AG04450 (cell line): ENCODE results near the gene OAT. TPM values are rescaled to one million over a fixed set of nuclear protein-coding genes. Genes with fewer than 3 reads are reported as not detected.
"Not testable (repeated sequence)": the region's sequence is repeated elsewhere in the genome, so short reads cannot be mapped to it uniquely, and the experiment has no call there.

ENCODE experiments used
- CTCF ChIA-PET: fragments of 300-600, 350-600 bp; formaldehyde crosslinking; extraction: SDS; loops from one replicate; lab custom pipeline; 2022; ENCODE audit warnings: antibody characterized with exemption, inconsistent platforms; lab: Charles Lee
- POLR2A ChIA-PET: fragments of 350-600 bp; formaldehyde crosslinking; extraction: SDS; loops from one replicate; lab custom pipeline; 2021; ENCODE audit warnings: antibody characterized with exemption, inconsistent platforms; lab: Yijun Ruan, JAX
- DNase-seq: peaks from one replicate; pipeline ENCODE4 v3.0.0-alpha.2; 2011; ENCODE audit warnings: low read depth, low spot score
- H3K27ac ChIP-seq: one replicate; pipeline ENCODE4 v1.5.1; 2012; ENCODE audit warnings: low read depth, low read length, control low read depth
- H3K27me3 ChIP-seq: one replicate; pipeline ENCODE4 v1.6.0; 2012; ENCODE audit warnings: low read length; ENCODE audit not compliant: control insufficient read depth, insufficient read depth
- H3K4me3 ChIP-seq: 2 replicates; pipeline ENCODE4 v1.5.1; 2011; ENCODE audit warnings: mild to moderate bottlenecking, low read depth, low read length, control low read depth
- H3K9me3 ChIP-seq: 2 replicates; pipeline ENCODE4 v1.5.1; 2012; ENCODE audit warnings: low read length; ENCODE audit not compliant: control insufficient read depth, insufficient read depth
- polyA plus RNA-seq: library from polyadenylated mRNA; depleted of rRNA; stranded (reverse); fragments of >200 nt; gene quantifications from 2 replicates; pipeline ENCODE4 v1.2.3, GENCODE V29; 2011
- TF ChIP-seq, protein P1 (sequence below): IDR thresholded peaks from 2 replicates; pipeline ENCODE4 v1.5.1; 2011; ENCODE audit warnings: low read depth, low read length, control low read depth, inconsistent platforms

Gene OAT
- polyA plus RNA-seq, 1 experiment, result 182 TPM

DNA sequence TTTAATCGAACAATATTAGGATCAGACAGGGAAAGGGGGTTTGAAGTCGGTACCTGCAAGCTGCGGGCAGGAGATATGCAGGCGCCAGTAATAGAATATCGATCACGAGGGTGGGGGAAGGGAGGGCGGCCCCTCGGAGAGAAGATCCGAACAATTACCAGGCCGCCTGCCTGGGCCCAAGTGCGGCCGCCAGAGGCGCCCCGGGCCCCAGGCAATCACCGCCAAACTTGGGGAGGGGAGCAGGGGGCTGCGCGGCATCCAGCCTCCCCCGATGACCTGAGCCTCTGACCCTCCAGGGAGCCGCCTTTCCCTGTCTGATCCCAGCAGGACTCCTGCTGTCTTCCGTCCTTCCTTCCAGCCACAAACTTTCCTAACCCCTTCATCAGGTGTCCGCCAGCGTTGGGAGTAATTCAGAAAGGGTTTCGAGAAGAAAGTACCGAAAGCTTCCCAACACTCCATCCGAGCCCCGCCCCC, 30.0 kb upstream of the OAT start:
- H3K4me3 ChIP-seq, result no peak overlapping the region
- no peak for DNase-seq
- no peak overlapping the region for H3K27ac ChIP-seq
- no peaks in the 10 kb centered on the region; the same call in 1 of the 2 replicates for H3K9me3 ChIP-seq
- ChIA-PET CTCF (no interaction called here), POLR2A (no interaction called here)
- H3K27me3 ChIP-seq, result peaks cover 87% of the 10 kb centered on the region
- TF ChIP-seq, protein P1, sequence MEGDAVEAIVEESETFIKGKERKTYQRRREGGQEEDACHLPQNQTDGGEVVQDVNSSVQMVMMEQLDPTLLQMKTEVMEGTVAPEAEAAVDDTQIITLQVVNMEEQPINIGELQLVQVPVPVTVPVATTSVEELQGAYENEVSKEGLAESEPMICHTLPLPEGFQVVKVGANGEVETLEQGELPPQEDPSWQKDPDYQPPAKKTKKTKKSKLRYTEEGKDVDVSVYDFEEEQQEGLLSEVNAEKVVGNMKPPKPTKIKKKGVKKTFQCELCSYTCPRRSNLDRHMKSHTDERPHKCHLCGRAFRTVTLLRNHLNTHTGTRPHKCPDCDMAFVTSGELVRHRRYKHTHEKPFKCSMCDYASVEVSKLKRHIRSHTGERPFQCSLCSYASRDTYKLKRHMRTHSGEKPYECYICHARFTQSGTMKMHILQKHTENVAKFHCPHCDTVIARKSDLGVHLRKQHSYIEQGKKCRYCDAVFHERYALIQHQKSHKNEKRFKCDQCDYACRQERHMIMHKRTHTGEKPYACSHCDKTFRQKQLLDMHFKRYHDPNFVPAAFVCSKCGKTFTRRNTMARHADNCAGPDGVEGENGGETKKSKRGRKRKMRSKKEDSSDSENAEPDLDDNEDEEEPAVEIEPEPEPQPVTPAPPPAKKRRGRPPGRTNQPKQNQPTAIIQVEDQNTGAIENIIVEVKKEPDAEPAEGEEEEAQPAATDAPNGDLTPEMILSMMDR, result no peak

DNA sequence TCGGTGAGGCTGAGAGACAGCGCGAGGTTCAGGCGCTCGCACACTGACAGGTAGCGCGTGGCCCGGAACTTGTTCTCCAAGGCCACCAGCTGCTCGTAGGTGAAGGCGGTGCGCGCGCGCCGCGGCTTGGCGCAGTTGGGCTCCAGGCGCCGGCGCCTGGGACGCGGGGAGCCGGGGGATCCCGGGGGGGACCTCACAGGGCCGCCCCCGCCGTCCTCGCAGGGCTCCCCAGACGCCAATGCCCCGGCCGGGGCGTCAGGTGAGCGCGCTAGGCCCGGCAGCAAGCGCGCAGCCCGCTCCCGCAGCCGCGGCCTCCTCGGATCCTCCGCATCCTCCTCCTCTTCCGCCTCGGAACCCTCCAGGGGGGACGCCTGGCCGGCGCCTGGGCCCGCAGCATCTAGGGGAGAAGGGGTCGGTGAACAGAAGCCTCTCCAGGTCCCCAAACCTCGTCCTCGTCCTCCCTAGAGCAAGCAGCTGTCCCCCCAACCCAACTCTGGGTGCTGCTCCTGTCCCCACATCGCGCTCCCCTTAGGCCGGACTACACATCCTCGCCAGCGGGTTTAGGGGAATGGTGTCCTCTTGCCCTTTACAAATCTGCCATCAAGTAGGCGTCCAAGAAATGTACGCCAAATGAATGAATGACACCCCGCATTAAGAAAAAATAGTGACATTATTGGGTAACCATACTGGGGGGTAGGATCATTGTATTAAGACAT, 29.2 kb upstream of the OAT start:
- TF ChIP-seq, protein P1, result no peak
- no peak overlapping the region for H3K27ac ChIP-seq
- no peaks in the 10 kb centered on the region; the same call in 1 of the 2 replicates for H3K9me3 ChIP-seq
- POLR2A ChIA-PET, result no interaction called here
- no peak for DNase-seq
- CTCF ChIA-PET, result no interaction called here
- H3K4me3 ChIP-seq, result no peak overlapping the region
- H3K27me3 ChIP-seq, result peaks cover 83% of the 10 kb centered on the region

DNA sequence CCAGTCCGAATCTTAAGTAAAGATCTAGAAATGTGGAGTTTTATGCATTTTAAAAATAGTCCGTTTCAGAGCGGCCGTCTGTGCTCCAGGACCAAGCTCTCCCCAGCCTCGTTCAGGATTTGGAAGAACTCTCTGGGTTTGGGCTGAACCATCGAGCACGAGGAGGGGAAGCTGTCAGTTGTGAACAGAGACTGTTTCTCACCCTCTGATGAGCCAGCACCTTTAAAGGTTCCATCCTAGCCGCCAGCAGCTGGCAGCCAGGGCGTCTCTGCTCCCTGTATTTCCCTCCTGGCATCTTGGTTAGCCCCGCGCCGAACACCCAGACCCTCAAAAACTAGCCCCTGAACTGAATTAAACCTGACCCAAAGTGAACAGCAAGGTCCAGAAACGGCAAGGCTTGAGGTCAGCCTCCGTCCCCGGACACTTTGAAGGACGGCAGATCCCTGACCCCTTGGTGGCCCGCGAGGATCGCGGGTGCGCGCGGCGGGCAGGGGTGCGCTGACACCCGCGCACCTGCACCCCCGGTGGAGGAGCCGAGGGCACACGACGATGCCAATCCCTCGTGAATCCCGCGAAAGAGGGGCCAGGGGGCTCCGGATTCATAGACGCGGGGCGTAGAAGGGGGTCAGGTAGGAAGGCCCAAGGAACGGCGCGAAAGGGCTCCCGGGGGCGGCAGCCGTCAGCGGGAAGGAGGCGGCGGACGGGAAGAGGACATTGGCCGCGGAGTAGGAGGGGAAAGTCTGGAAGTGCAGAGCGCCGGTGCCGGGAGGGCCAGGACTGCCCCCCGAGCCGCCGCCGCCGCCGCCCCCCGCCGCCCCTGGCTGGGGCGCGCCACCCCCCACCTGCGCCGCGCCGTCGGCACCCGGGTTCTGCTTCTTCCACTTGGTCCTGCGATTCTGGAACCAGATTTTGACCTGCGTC, 28.4 kb upstream of the OAT start:
- Histone ChIP-seq H3K4me3 (no peak overlapping the region), H3K9me3 (no peaks in the 10 kb centered on the region; the same call in 1 of the 2 replicates), H3K27ac (no peak overlapping the region), H3K27me3 (peaks cover 76% of the 10 kb centered on the region)
- TF ChIP-seq, protein P1, result no peak
- ChIA-PET POLR2A (no interaction called here), CTCF (no interaction called here)
- DNase-seq, result no peak

DNA sequence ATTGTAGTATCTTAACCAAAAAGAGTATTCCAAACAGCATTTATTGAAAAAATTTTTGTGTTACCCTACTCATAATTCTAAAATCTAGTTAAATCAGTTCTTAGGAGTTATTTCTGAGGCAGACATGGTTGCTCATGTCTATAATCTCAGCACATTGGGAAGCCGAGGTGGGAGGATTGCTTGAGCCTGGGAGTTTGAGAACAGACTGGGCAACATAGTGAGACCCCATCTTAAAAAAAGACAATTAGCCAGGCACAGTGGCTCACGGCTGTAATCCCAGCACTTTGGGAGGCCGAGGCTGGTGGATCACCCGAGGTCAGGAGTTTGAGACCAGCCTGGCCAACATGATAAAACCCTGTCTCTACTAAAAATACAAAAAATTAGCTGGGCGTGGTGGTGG, 23.0 kb upstream of the OAT start:
- peaks cover 30% of the 10 kb centered on the region for H3K27me3 ChIP-seq
- H3K27ac ChIP-seq, CTCF ChIA-PET, DNase-seq, H3K4me3 ChIP-seq, H3K9me3 ChIP-seq: not testable (repeated sequence)
- POLR2A ChIA-PET, result interaction anchor here (0.7 kb wide), 1 partner anchor 13 kb away, joined by 4 read pairs; no protein-coding TSS in a partner anchor

DNA sequence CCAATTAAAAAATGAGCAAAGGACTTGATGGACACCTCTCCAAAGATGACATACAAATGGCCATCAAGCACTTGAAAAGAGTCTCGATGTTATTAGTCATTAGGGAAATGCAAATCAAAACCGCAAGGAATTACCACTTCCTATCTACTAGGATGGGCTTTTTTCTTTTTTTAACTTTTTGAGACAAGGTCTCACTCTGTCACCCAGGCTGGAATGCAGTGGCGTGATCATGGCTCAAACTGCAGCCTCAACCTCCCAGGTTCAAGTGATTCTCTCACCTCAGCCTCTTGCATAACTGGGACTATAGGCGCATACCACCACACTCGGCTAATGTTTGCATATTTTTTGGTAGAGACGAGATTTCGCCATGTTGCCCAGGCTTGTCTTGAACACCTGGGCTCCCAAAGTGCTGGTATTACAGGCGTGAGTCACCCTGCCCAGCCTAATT, 17.5 kb upstream of the OAT start:
- H3K27me3 ChIP-seq, result peaks cover 2% of the 10 kb centered on the region
- POLR2A ChIA-PET, result no interaction called here
- no peak for DNase-seq
- no peak overlapping the region for H3K4me3 ChIP-seq
- H3K9me3 ChIP-seq, result no peaks in the 10 kb centered on the region
- CTCF ChIA-PET, result interaction anchor here (0.6 kb wide), 1 partner anchor 1697 kb away, joined by 3 read pairs; no protein-coding TSS in a partner anchor
- no peak overlapping the region for H3K27ac ChIP-seq
- TF ChIP-seq, protein P1, result no peak

DNA sequence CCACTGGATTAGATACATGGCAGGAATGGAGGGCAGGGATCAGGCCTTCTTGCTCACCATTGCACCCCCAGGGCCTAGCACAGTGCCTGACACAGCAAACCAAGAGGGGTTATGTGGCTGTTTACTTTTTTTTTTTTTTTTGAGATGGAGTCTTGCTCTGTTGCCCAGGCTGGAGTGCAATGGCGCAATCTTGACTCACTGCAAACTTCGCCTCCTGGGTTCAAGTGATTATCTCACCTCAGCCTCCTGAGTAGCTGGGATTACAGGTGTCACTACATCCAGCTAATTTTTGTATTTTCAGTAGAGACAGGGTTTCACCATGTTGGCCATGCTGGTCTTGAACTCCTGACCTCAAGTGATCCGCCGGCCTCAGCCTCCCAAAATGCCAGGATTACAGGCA, 17.0 kb upstream of the OAT start:
- H3K9me3 ChIP-seq, CTCF ChIA-PET, H3K4me3 ChIP-seq, H3K27me3 ChIP-seq, POLR2A ChIA-PET, DNase-seq, H3K27ac ChIP-seq: not testable (repeated sequence)
